GM23338 (cell line): ENCODE data around the gene MESD.

Source experiments
- CREB1 ChIP-seq: fragments of 250-450 bp; sonication (Bioruptor Pico); IDR thresholded peaks from 2 replicates; pipeline ENCODE4 v1.5.0; 2020; ENCODE audit warnings: low read depth, mild to moderate bottlenecking, moderate library complexity
- EZH2 ChIP-seq: fragments of 200-600 bp; sonication (generic); IDR thresholded peaks from one replicate; pipeline ENCODE4 v1.8.0; 2017; ENCODE audit warnings: antibody characterized with exemption, mild to moderate bottlenecking, low read depth; ENCODE audit not compliant: unreplicated experiment
- EZH2phosphoT487 ChIP-seq: fragments of 200-600 bp; sonication (generic); IDR thresholded peaks from one replicate; pipeline ENCODE4 v1.8.1; 2018; ENCODE audit warnings: antibody characterized with exemption; ENCODE audit not compliant: unreplicated experiment
- JUNB ChIP-seq: IDR thresholded peaks from one replicate; pipeline ENCODE4 v1.6.1; 2016; ENCODE audit warnings: antibody characterized with exemption; ENCODE audit not compliant: unreplicated experiment
- POLR2AphosphoS5 ChIP-seq: IDR thresholded peaks from 2 replicates; pipeline ENCODE4 v1.6.1; 2016; ENCODE audit warnings: antibody characterized with exemption, low read depth
- STAT1 ChIP-seq: IDR thresholded peaks from one replicate; pipeline ENCODE4 v1.6.1; 2016; ENCODE audit warnings: antibody characterized with exemption; ENCODE audit not compliant: unreplicated experiment
- ZNF114 ChIP-seq: fragments of 250-450 bp; sonication (Bioruptor Pico); IDR thresholded peaks from 2 replicates; pipeline ENCODE4 v1.5.0; 2020; ENCODE audit warnings: mild to moderate bottlenecking, moderate library complexity
- ZNF331 ChIP-seq: fragments of 250-450 bp; sonication (Bioruptor Pico); IDR thresholded peaks from 2 replicates; pipeline ENCODE4 v1.5.0; 2020; ENCODE audit warnings: low read depth, mild to moderate bottlenecking, moderate library complexity
- TF ChIP-seq, protein P1 (sequence below), 2 experiments: fragments of 200-600 bp in 1 of 2; sonication (generic) in 1 of 2; conservative IDR thresholded peaks; 2 replicates each; pipeline versions ENCODE4 v1.5.1 to v1.6.1; 2016 to 2017; ENCODE audit warnings: antibody characterized with exemption in 2 of 2, low read depth in 2 of 2, mild to moderate bottlenecking in 2 of 2, moderate library complexity in 1 of 2
- TF ChIP-seq, protein P2 (sequence below): IDR thresholded peaks from one replicate; pipeline ENCODE4 v1.6.1; 2018; ENCODE audit warnings: antibody characterized with exemption; ENCODE audit not compliant: unreplicated experiment
- TF ChIP-seq, protein P3 (sequence below): IDR thresholded peaks from 2 replicates; pipeline ENCODE4 v1.6.1; 2016; ENCODE audit warnings: antibody characterized with exemption

DNA sequence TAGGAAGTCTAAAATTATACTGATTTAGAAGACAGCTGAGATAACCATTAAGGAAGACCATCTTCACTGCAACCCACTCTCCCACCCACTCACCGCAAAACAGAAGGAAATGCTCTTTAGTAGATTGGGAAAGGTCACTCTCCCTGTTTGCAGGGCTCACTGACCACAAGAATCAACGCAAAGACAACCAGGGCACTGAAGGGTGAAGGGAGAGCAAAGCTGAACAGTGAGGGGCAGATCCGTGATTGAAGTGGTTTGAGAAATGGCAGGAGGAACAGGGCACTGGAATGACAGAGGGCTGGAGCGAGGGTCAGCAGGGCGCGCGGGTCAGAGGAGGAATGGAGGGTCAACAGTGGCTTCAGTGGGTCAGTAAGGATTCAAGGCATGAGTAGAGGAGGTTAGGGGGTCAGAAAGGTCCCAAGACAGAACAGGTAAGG lies 520 bp downstream of the MESD start:
- TF ChIP-seq, protein P1, sequence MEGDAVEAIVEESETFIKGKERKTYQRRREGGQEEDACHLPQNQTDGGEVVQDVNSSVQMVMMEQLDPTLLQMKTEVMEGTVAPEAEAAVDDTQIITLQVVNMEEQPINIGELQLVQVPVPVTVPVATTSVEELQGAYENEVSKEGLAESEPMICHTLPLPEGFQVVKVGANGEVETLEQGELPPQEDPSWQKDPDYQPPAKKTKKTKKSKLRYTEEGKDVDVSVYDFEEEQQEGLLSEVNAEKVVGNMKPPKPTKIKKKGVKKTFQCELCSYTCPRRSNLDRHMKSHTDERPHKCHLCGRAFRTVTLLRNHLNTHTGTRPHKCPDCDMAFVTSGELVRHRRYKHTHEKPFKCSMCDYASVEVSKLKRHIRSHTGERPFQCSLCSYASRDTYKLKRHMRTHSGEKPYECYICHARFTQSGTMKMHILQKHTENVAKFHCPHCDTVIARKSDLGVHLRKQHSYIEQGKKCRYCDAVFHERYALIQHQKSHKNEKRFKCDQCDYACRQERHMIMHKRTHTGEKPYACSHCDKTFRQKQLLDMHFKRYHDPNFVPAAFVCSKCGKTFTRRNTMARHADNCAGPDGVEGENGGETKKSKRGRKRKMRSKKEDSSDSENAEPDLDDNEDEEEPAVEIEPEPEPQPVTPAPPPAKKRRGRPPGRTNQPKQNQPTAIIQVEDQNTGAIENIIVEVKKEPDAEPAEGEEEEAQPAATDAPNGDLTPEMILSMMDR (conservative IDR thresholded peaks at IDR 0.05; ENCODE audit: low read depth in 2 of 2) = no peak
- no peak for TF ChIP-seq EZH2
- TF ChIP-seq, protein P2, sequence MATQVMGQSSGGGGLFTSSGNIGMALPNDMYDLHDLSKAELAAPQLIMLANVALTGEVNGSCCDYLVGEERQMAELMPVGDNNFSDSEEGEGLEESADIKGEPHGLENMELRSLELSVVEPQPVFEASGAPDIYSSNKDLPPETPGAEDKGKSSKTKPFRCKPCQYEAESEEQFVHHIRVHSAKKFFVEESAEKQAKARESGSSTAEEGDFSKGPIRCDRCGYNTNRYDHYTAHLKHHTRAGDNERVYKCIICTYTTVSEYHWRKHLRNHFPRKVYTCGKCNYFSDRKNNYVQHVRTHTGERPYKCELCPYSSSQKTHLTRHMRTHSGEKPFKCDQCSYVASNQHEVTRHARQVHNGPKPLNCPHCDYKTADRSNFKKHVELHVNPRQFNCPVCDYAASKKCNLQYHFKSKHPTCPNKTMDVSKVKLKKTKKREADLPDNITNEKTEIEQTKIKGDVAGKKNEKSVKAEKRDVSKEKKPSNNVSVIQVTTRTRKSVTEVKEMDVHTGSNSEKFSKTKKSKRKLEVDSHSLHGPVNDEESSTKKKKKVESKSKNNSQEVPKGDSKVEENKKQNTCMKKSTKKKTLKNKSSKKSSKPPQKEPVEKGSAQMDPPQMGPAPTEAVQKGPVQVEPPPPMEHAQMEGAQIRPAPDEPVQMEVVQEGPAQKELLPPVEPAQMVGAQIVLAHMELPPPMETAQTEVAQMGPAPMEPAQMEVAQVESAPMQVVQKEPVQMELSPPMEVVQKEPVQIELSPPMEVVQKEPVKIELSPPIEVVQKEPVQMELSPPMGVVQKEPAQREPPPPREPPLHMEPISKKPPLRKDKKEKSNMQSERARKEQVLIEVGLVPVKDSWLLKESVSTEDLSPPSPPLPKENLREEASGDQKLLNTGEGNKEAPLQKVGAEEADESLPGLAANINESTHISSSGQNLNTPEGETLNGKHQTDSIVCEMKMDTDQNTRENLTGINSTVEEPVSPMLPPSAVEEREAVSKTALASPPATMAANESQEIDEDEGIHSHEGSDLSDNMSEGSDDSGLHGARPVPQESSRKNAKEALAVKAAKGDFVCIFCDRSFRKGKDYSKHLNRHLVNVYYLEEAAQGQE = no peak
- TF ChIP-seq CREB1 = no peak
- no peak for TF ChIP-seq ZNF114 (CRISPR knock-in tag)
- no peak for TF ChIP-seq POLR2AphosphoS5
- no peak for TF ChIP-seq EZH2phosphoT487
- no peak for TF ChIP-seq STAT1
- no peak for TF ChIP-seq ZNF331 (CRISPR knock-in tag)
- no peak for TF ChIP-seq JUNB
- TF ChIP-seq, protein P3, sequence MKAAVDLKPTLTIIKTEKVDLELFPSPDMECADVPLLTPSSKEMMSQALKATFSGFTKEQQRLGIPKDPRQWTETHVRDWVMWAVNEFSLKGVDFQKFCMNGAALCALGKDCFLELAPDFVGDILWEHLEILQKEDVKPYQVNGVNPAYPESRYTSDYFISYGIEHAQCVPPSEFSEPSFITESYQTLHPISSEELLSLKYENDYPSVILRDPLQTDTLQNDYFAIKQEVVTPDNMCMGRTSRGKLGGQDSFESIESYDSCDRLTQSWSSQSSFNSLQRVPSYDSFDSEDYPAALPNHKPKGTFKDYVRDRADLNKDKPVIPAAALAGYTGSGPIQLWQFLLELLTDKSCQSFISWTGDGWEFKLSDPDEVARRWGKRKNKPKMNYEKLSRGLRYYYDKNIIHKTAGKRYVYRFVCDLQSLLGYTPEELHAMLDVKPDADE = no peak
